HG03064 (cell line): ENCODE data around the gene CCL18.
"Not testable (repeated sequence)": the region's sequence is repeated elsewhere in the genome, so short reads cannot be mapped to it uniquely, and the experiment has no call there.

Experiments
- ATAC-seq: cut with Tn5 transposase; IDR thresholded peaks from one replicate; pipeline ENCODE4 v1.9.1; 2021; ENCODE audit warnings: low read depth; ENCODE audit not compliant: unreplicated experiment

CCL18 gene

GRCh38 chr17:36070427-36070826 is 6.4 kb downstream of the CCL18 start:
- ATAC-seq = no peak

GRCh38 chr17:36071751-36072150 is 7.7 kb downstream of the CCL18 start:
- ATAC-seq = no peak

- no peak for ATAC-seq
Measured at GRCh38 chr17:36072431-36073121, 8.5 kb downstream of the CCL18 start.

GRCh38 chr17:36074365-36074764 is 10.3 kb downstream of the CCL18 start:
- ATAC-seq = no peak

- ATAC-seq = peak; percentile 39
Measured at GRCh38 chr17:36081681-36082471, 17.8 kb downstream of the CCL18 start.

- ATAC-seq = peak; percentile 43
Measured at GRCh38 chr17:36082482-36083120, 18.5 kb downstream of the CCL18 start.

GRCh38 chr17:36083691-36084090 is 19.6 kb downstream of the CCL18 start:
- ATAC-seq = not testable (repeated sequence)

- no peak for ATAC-seq
Measured at GRCh38 chr17:36085765-36086164, 21.7 kb downstream of the CCL18 start.

- ATAC-seq = no peak
Measured at GRCh38 chr17:36086791-36087190, 22.7 kb downstream of the CCL18 start.

- ATAC-seq = not testable (repeated sequence)
Measured at GRCh38 chr17:36087471-36087870, 23.4 kb downstream of the CCL18 start.

GRCh38 chr17:36087897-36088572 is 24.0 kb downstream of the CCL18 start:
- not testable (repeated sequence) for ATAC-seq

GRCh38 chr17:36088670-36089338 is 24.7 kb downstream of the CCL18 start:
- ATAC-seq = no peak

- no peak for ATAC-seq
Measured at GRCh38 chr17:36089339-36089865, 25.3 kb downstream of the CCL18 start.

GRCh38 chr17:36089888-36090836 is 26.1 kb downstream of the CCL18 start, which contains the start of gene CCL3:
TSS of gene CCL3 (minus strand) at chr17:36090143. CDS start at chr17:36090058, 85 bp downstream.
- ATAC-seq = peak; percentile 54

GRCh38 chr17:36092230-36092629 is 28.2 kb downstream of the CCL18 start:
- ATAC-seq = no peak

- not testable (repeated sequence) for ATAC-seq
Measured at GRCh38 chr17:36092715-36093114, 28.6 kb downstream of the CCL18 start.

GRCh38 chr17:36094232-36094631 is 30.2 kb downstream of the CCL18 start:
- no peak for ATAC-seq

- ATAC-seq = no peak
Measured at GRCh38 chr17:36094746-36095145, 30.7 kb downstream of the CCL18 start.

GRCh38 chr17:36095992-36096391 is 31.9 kb downstream of the CCL18 start:
- no peak for ATAC-seq
